Activated B cell treated with CpG ODN at 0.5 μM for 24 hours (primary cell): ENCODE measurements around the gene TMEM209. TPM values are rescaled to one million over a fixed set of nuclear protein-coding genes. Genes with fewer than 3 reads are reported as not detected.
"Not testable (repeated sequence)": the region's sequence is repeated elsewhere in the genome, so short reads cannot be mapped to it uniquely, and the experiment has no call there.

Source experiments
- ATAC-seq: fragments of 200-7000 bp; cut with Tn5 transposase; one replicate; pipeline ENCODE4 v1.10.0; 2021; ENCODE audit warnings: low read depth, mild to moderate bottlenecking, moderate library complexity
- CTCF ChIA-PET: fragments of 350-600 bp; sonication (Branson Sonifier 250); formaldehyde crosslinking; loops from one replicate; lab custom pipeline; 2021; ENCODE audit warnings: antibody characterized with exemption; lab: Charles Lee
- POLR2A ChIA-PET: fragments of 350-600 bp; sonication (Branson Sonifier 250); formaldehyde crosslinking; loops from one replicate; lab custom pipeline; 2021; ENCODE audit warnings: antibody characterized with exemption; lab: Charles Lee
- DNase-seq: peaks from one replicate; pipeline ENCODE4 v3.0.0; 2022
- H3K27ac Mint-ChIP-seq: one replicate; pipeline ENCODE4 v1.8.0; 2020; ENCODE audit warnings: mixed read lengths
- H3K27me3 Mint-ChIP-seq: one replicate; pipeline ENCODE4 v1.8.0; 2021; ENCODE audit warnings: mixed read lengths
- H3K36me3 Mint-ChIP-seq: one replicate; pipeline ENCODE4 v1.8.0; 2021; ENCODE audit warnings: low read depth, mixed read lengths
- H3K4me1 Mint-ChIP-seq: one replicate; pipeline ENCODE4 v1.8.0; 2021; ENCODE audit warnings: mixed read lengths
- H3K4me3 Mint-ChIP-seq: one replicate; pipeline ENCODE4 v1.8.0; 2020; ENCODE audit warnings: mild to moderate bottlenecking, mixed read lengths
- H3K9me3 Mint-ChIP-seq: one replicate; pipeline ENCODE4 v1.8.0; 2020; ENCODE audit warnings: mixed read lengths
- intact Hi-C: fragments of 100-400 bp; cut with micrococcal nuclease; formaldehyde crosslinking; loops from one replicate; pipeline ENCODE4 v1.15.1; 2024
- total RNA-seq: library from RNA; stranded (reverse); gene quantifications from 2 replicates; pipeline ENCODE4 v1.2.3, GENCODE V29; 2022
- TF ChIP-seq, protein P1 (sequence below): fragments of 200-600 bp; IDR thresholded peaks from one replicate; pipeline ENCODE4 v1.8.0; 2022; ENCODE audit warnings: antibody characterized with exemption, mild to moderate bottlenecking

The TMEM209 gene
- total RNA-seq, 1 donor from 2014 or later: 32.6 TPM

DNA sequence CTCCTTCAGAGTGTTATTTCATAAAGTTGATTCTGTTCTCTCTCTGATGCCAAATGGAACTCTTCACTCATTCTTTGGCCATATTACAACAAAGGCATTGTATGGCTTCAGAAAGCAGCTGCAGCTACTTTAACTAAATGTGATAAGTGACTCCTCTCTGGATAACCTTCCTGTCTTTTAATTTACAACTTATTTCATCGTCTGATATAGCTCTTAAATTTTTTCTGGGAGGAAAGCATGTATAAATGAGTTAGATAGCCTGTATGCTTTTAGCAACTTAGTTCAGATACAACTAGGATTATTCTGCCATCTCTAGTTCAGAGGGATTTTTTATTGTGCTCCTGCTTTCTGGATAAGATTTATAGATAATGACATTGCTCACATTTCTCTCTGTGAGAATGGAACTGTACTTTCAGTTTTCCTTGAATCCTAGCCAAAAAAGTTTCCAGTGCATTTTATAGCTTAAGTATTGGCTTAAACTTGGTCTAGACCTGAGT is 77.3 kb downstream of the TMEM209 start:
- H3K4me1 Mint-ChIP-seq: no peaks in the 10 kb centered on the region
- H3K4me3 Mint-ChIP-seq: no peak overlapping the region
- ChIA-PET CTCF (no interaction called here), POLR2A (interaction anchor here (0.6 kb wide), 1 partner anchor 145 kb away, joined by 6 read pairs; no protein-coding TSS in a partner anchor)
- H3K27me3 Mint-ChIP-seq: no peaks in the 10 kb centered on the region
- no peak overlapping the region for H3K27ac Mint-ChIP-seq
- H3K9me3 Mint-ChIP-seq: no peaks in the 10 kb centered on the region
- DNase-seq: no peak
- intact Hi-C loops: no loop called here
- no peak for ATAC-seq
- TF ChIP-seq, protein P1, sequence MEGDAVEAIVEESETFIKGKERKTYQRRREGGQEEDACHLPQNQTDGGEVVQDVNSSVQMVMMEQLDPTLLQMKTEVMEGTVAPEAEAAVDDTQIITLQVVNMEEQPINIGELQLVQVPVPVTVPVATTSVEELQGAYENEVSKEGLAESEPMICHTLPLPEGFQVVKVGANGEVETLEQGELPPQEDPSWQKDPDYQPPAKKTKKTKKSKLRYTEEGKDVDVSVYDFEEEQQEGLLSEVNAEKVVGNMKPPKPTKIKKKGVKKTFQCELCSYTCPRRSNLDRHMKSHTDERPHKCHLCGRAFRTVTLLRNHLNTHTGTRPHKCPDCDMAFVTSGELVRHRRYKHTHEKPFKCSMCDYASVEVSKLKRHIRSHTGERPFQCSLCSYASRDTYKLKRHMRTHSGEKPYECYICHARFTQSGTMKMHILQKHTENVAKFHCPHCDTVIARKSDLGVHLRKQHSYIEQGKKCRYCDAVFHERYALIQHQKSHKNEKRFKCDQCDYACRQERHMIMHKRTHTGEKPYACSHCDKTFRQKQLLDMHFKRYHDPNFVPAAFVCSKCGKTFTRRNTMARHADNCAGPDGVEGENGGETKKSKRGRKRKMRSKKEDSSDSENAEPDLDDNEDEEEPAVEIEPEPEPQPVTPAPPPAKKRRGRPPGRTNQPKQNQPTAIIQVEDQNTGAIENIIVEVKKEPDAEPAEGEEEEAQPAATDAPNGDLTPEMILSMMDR: no peak
- H3K36me3 Mint-ChIP-seq: peaks cover 79% of the 10 kb centered on the region

DNA sequence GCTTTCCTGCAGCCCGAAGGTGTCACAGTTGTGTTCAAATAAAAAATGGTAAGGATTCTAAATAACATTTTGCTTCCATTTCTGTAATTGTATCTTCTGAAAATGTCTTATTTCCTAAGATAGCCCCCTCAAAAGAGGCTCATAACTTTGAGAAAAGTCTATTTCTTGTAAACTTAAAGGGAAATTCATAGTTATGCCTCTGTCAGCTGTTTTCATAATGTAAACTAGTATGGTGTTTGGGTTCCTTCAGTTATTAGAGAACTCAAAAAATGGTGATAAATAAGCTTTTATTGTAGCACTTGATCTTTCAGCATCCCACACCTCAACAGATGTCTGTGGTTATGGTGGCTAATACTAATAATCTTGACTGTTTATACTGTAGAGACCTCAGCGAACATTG is 77.8 kb downstream of the TMEM209 start:
- intact Hi-C loops: no loop called here
- peaks cover 82% of the 10 kb centered on the region for H3K36me3 Mint-ChIP-seq
- no peaks in the 10 kb centered on the region for H3K4me1 Mint-ChIP-seq
- no peak overlapping the region for H3K4me3 Mint-ChIP-seq
- TF ChIP-seq, protein P1: no peak
- no peaks in the 10 kb centered on the region for H3K9me3 Mint-ChIP-seq
- H3K27ac Mint-ChIP-seq: no peak overlapping the region
- H3K27me3 Mint-ChIP-seq: no peaks in the 10 kb centered on the region
- ChIA-PET POLR2A (interaction anchor here (0.6 kb wide), 1 partner anchor 146 kb away, joined by 6 read pairs; no protein-coding TSS in a partner anchor), CTCF (no interaction called here)
- ATAC-seq: no peak
- DNase-seq: no peak

DNA sequence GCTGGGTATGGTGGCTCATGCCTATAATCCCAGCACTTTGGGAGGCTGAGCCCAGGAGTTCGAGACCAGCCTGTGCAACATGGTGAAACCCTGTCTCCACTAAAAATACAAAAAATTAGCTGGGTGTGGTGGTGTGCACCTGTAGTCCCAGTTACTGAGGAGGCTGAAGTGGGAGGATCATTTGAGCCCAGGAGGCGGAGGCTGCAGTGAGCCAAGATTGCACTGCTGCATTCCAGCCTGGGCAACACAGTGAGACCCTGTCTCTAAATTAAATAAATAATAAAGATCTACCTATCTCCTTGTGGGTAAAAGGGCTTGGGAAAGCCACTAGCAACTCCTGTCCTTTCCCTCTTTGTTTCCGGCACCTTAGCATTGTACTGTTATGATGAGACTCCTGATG is 78.4 kb downstream of the TMEM209 start:
- DNase-seq, ATAC-seq, H3K27me3 Mint-ChIP-seq, H3K27ac Mint-ChIP-seq, CTCF ChIA-PET, POLR2A ChIA-PET, intact Hi-C loops, H3K4me3 Mint-ChIP-seq, H3K9me3 Mint-ChIP-seq, H3K4me1 Mint-ChIP-seq: not testable (repeated sequence)
- H3K36me3 Mint-ChIP-seq: peaks cover 83% of the 10 kb centered on the region

DNA sequence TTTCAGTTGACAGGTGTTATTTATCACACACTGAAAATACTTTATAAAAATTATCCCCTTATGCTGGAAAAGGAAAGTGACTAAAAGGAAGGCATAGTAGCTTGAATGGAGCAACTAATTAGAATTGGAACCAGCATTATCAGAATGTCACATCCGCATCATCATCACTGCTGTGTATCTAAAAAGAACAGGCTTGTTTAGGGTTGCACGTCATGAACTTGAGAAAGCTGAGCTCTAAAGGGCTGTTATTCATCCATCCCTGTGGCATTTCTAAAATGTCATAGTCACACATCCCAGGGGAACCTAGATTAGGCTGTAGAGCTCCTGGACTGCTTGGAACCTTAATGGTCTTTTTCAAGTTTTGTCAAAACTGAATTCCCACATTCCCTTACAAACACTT is 80.5 kb downstream of the TMEM209 start:
- no peaks in the 10 kb centered on the region for H3K4me1 Mint-ChIP-seq
- ChIA-PET POLR2A (no interaction called here), CTCF (no interaction called here)
- intact Hi-C loops: no loop called here
- H3K4me3 Mint-ChIP-seq: no peak overlapping the region
- TF ChIP-seq, protein P1: no peak
- DNase-seq (no peak), ATAC-seq (no peak)
- H3K36me3 Mint-ChIP-seq: peaks cover 83% of the 10 kb centered on the region
- no peaks in the 10 kb centered on the region for H3K27me3 Mint-ChIP-seq
- H3K27ac Mint-ChIP-seq: no peak overlapping the region
- no peaks in the 10 kb centered on the region for H3K9me3 Mint-ChIP-seq

DNA sequence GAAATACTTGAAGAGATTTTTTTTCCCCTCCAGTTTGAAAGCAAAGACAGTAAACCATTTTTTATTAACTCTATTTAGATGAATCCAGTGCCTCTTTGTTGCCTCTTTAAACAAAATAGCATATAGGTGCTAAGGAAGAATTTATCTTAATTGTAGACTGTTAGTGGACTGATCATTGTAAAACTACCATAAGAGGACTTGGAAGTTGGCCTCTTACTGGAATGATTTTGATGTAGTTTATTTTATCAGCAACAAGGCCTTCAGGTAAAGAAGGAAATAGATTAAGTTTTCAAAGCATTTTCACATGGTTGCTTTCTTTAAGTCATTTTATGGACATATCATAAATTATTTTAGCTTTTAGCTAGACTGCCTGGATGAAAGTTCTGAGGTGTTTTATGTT is 81.7 kb downstream of the TMEM209 start:
- ATAC-seq (no peak), DNase-seq (no peak)
- no peaks in the 10 kb centered on the region for H3K27me3 Mint-ChIP-seq
- no peak overlapping the region for H3K4me3 Mint-ChIP-seq
- POLR2A ChIA-PET: no interaction called here
- CTCF ChIA-PET: no interaction called here
- TF ChIP-seq, protein P1: no peak
- no peak overlapping the region for H3K27ac Mint-ChIP-seq
- H3K4me1 Mint-ChIP-seq: no peaks in the 10 kb centered on the region
- H3K36me3 Mint-ChIP-seq: peaks cover 79% of the 10 kb centered on the region
- intact Hi-C loops: no loop called here
- H3K9me3 Mint-ChIP-seq: no peaks in the 10 kb centered on the region

DNA sequence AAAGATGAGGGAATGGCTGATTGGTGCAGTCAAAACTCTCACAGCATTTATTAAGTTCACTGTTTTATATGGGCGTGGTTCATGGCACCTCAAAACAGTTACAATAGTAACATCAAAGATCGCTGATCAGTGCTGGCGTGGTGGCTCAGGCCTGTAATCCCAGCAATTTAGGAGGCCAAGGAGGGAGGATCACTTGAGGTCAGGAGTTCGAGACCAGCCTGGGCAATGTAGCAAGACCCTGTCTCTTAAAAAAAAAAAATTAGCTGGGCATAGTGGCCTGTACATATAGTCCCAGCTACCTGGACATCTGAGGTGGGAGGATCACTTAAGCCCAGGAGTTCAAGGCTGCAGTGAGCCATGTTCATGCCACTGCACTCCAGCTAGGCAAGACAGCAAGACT is 86.4 kb downstream of the TMEM209 start:
- H3K36me3 Mint-ChIP-seq: peaks cover 49% of the 10 kb centered on the region
- H3K4me3 Mint-ChIP-seq: no peak overlapping the region
- DNase-seq (no peak), ATAC-seq (no peak)
- no peaks in the 10 kb centered on the region for H3K27me3 Mint-ChIP-seq
- intact Hi-C loops: no loop called here
- peaks cover 13% of the 10 kb centered on the region for H3K4me1 Mint-ChIP-seq
- CTCF ChIA-PET: no interaction called here
- POLR2A ChIA-PET: no interaction called here
- TF ChIP-seq, protein P1: no peak
- no peaks in the 10 kb centered on the region for H3K9me3 Mint-ChIP-seq
- H3K27ac Mint-ChIP-seq: no peak overlapping the region
